Nephron (organoid): ENCODE measurements around the gene LCA5.

ENCODE experiments used
- H3K27ac Mint-ChIP-seq, 3 experiments: 2 replicates each; pipeline ENCODE4 v1.8.0; 2020; ENCODE audit warnings: mixed read lengths in 3 of 3, mild to moderate bottlenecking in 2 of 3, moderate library complexity in 1 of 3
- H3K27me3 Mint-ChIP-seq: 2 replicates; pipeline ENCODE4 v1.8.0; 2021; ENCODE audit warnings: low read depth, mild to moderate bottlenecking, moderate library complexity, mixed read lengths
- H3K36me3 Mint-ChIP-seq: 2 replicates; pipeline ENCODE4 v1.8.0; 2020; ENCODE audit warnings: low read depth, mixed read lengths
- H3K4me1 Mint-ChIP-seq: 2 replicates; pipeline ENCODE4 v1.8.0; 2020; ENCODE audit warnings: mixed read lengths
- H3K4me3 Mint-ChIP-seq, 3 experiments: 2 replicates each; pipeline ENCODE4 v1.8.0; 2020; ENCODE audit warnings: mild to moderate bottlenecking in 3 of 3, mixed read lengths in 3 of 3, moderate library complexity in 2 of 3
- H3K9me3 Mint-ChIP-seq: 2 replicates; pipeline ENCODE4 v1.8.0; 2020; ENCODE audit warnings: mixed read lengths
- CTCF ChIP-seq, 3 experiments: fragments of 200-600 bp; sonication (generic); IDR thresholded peaks; one replicate each; pipeline ENCODE4 v1.5.0; 2021; ENCODE audit warnings: antibody characterized with exemption in 3 of 3; ENCODE audit not compliant: unreplicated experiment in 3 of 3

Gene LCA5

DNA sequence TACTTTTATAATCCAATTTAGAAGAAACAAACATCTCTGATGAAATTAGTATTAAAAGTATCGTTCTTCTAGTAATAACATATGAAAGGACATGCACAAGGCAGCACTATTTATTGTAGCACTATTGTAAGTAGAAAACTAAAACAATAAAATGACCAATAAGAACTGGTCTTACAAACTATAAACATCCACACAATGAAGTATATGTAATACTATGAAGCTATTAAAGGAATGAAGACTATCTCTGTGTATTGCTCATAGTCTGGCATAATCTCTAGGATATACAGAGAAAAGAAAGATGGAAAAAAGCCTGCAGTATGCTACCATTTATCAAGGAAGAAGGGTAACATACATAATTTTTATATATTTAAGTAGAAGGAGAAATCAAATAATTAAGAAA, 16.7 kb downstream of the LCA5 start:
- no peak for TF ChIP-seq CTCF (IDR thresholded peaks at IDR 0.05; ENCODE audit: unreplicated experiment in 3 of 3)
- Mint-ChIP-seq H3K4me3 (no peak overlapping the region), H3K27ac (no peak overlapping the region)

GRCh38 chr6:79518842-79519241, 18.4 kb downstream of the LCA5 start:
- Mint-ChIP-seq H3K36me3 (peaks cover 25% of the 10 kb centered on the region), H3K27ac (no peak overlapping the region), H3K9me3 (peaks cover 3% of the 10 kb centered on the region), H3K4me1 (no peaks in the 10 kb centered on the region), H3K27me3 (no peaks in the 10 kb centered on the region), H3K4me3 (no peak overlapping the region)
- TF ChIP-seq CTCF (IDR thresholded peaks at IDR 0.05; ENCODE audit: unreplicated experiment in 3 of 3): no peak

More for the DNA sequence above, 16.7 kb downstream of the LCA5 start:
- Mint-ChIP-seq H3K9me3 (peaks cover 3% of the 10 kb centered on the region), H3K27me3 (no peaks in the 10 kb centered on the region), H3K36me3 (peaks cover 25% of the 10 kb centered on the region), H3K4me1 (peaks cover 6% of the 10 kb centered on the region)

- Mint-ChIP-seq H3K4me1 (no peaks in the 10 kb centered on the region), H3K27ac (no peak overlapping the region), H3K4me3 (no peak overlapping the region), H3K36me3 (peaks cover 41% of the 10 kb centered on the region), H3K9me3 (no peaks in the 10 kb centered on the region), H3K27me3 (no peaks in the 10 kb centered on the region)
- no peak for TF ChIP-seq CTCF (IDR thresholded peaks at IDR 0.05; ENCODE audit: unreplicated experiment in 3 of 3)
These were observed 21.8 kb downstream of the LCA5 start for GRCh38 chr6:79515436-79515835.

GRCh38 chr6:79513111-79513510, 24.1 kb downstream of the LCA5 start:
- no peak for TF ChIP-seq CTCF (IDR thresholded peaks at IDR 0.05; ENCODE audit: unreplicated experiment in 3 of 3)
- Mint-ChIP-seq H3K27ac (no peak overlapping the region), H3K27me3 (no peaks in the 10 kb centered on the region), H3K9me3 (no peaks in the 10 kb centered on the region), H3K36me3 (peaks cover 45% of the 10 kb centered on the region), H3K4me3 (no peak overlapping the region), H3K4me1 (no peaks in the 10 kb centered on the region)

- no peak overlapping the region for H3K4me3 Mint-ChIP-seq
- H3K27ac Mint-ChIP-seq: no peak overlapping the region
- no peaks in the 10 kb centered on the region for H3K9me3 Mint-ChIP-seq
- H3K27me3 Mint-ChIP-seq: no peaks in the 10 kb centered on the region
- H3K36me3 Mint-ChIP-seq: peaks cover 50% of the 10 kb centered on the region
- no peak for TF ChIP-seq CTCF (IDR thresholded peaks at IDR 0.05; ENCODE audit: unreplicated experiment in 3 of 3)
- H3K4me1 Mint-ChIP-seq: no peaks in the 10 kb centered on the region
These were observed 25.2 kb downstream of the LCA5 start for GRCh38 chr6:79512014-79512413.

DNA sequence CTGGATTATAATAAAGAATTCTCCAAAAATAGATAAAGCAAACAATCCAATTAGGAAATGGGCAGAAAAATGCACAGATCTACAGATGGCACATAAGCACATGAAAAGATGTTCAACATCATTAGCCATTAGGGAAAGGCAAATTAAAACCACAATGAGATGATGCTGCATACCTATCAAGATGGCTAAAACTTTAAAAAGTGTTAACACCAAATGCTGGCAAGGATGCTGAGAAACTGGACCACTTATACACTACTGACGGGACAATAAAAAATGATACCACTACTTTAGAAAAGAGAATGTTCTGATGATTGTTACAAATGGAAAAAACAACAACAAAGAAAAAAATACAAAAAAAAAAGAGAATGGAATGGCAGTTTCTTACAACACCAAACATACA, 26.5 kb downstream of the LCA5 start:
- no peak overlapping the region for H3K4me3 Mint-ChIP-seq
- no peak overlapping the region for H3K27ac Mint-ChIP-seq
- no peaks in the 10 kb centered on the region for H3K4me1 Mint-ChIP-seq
- peaks cover 58% of the 10 kb centered on the region for H3K36me3 Mint-ChIP-seq
- H3K9me3 Mint-ChIP-seq: no peaks in the 10 kb centered on the region
- no peaks in the 10 kb centered on the region for H3K27me3 Mint-ChIP-seq
- TF ChIP-seq CTCF (IDR thresholded peaks at IDR 0.05; ENCODE audit: unreplicated experiment in 3 of 3): no peak
